ENCODE measurements around the gene IQCK.

- TF ChIP-seq CTCF (IDR thresholded peaks at IDR 0.05) (no peak), POLR2A (IDR thresholded peaks at IDR 0.05) (no peak)
Measured at GRCh38 chr16:19901164-19901563, 183.1 kb downstream of the IQCK start.

Data from breast epithelium (tissue), 3 donors.